Endothelial cell of umbilical vein (primary cell): Measurements from ENCODE around the gene TMEM109.

Source experiments
- EZH2 ChIP-seq: IDR thresholded peaks from 2 replicates; pipeline ENCODE4 v1.6.1; 2012; ENCODE audit warnings: borderline replicate concordance, low read depth, mild to moderate bottlenecking, moderate library complexity, low read length, inconsistent platforms; ENCODE audit not compliant: severe bottlenecking
- FOS ChIP-seq: IDR thresholded peaks from 2 replicates; pipeline ENCODE4 v1.6.1; 2011; ENCODE audit warnings: mild to moderate bottlenecking, low read length, moderate library complexity, borderline replicate concordance; ENCODE audit not compliant: insufficient read depth
- GATA2 ChIP-seq: IDR thresholded peaks from 2 replicates; pipeline ENCODE4 v1.7.0; 2011; ENCODE audit warnings: low read depth, mild to moderate bottlenecking, moderate library complexity, mixed read lengths, low read length; ENCODE audit not compliant: insufficient read length, insufficient read depth
- POLR2A ChIP-seq: IDR thresholded peaks from 2 replicates; pipeline ENCODE4 v1.6.1; 2012; ENCODE audit warnings: low read depth, mild to moderate bottlenecking, control low read depth, low read length
- POLR2AphosphoS5 ChIP-seq: IDR thresholded peaks from 2 replicates; pipeline ENCODE4 v1.6.1; 2012; ENCODE audit warnings: low read depth, mild to moderate bottlenecking, control low read depth, low read length, moderate library complexity; ENCODE audit not compliant: insufficient read depth
- TF ChIP-seq, protein P1 (sequence below), 2 donors: IDR thresholded peaks; 1 replicate in 1 of 2; 2 replicates in 1 of 2; pipeline ENCODE4 v1.5.1; 2011; ENCODE audit warnings: low read length in 2 of 2, mild to moderate bottlenecking in 2 of 2, moderate library complexity in 2 of 2, control low read depth in 1 of 2, inconsistent platforms in 1 of 2, low read depth in 1 of 2; ENCODE audit not compliant: insufficient read depth in 1 of 2; ENCODE audit errors: extremely low read depth in 1 of 2

DNA sequence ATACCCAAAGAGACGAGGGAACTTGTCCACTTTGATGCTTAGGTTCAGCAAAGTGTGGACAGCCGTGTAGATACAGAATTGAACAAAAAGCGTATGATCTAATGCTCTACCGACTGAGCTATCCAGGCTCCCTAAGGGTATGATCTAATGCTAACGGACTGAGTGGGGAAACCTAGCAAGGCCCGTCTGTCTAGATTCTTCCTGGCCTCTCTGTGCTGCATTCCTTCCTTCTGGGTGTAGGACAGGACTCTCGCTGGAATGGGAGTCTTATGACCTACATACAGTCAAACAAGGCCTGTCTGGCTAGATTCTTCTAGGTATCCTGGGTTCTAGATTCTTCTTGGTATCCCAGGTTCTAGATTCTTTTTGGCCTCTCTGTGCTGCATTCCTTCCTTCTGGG, 46.4 kb downstream of the TMEM109 start:
- TF ChIP-seq POLR2A (no peak), EZH2 (no peak), POLR2AphosphoS5 (no peak), FOS (no peak), GATA2 (no peak)
- TF ChIP-seq, protein P1, sequence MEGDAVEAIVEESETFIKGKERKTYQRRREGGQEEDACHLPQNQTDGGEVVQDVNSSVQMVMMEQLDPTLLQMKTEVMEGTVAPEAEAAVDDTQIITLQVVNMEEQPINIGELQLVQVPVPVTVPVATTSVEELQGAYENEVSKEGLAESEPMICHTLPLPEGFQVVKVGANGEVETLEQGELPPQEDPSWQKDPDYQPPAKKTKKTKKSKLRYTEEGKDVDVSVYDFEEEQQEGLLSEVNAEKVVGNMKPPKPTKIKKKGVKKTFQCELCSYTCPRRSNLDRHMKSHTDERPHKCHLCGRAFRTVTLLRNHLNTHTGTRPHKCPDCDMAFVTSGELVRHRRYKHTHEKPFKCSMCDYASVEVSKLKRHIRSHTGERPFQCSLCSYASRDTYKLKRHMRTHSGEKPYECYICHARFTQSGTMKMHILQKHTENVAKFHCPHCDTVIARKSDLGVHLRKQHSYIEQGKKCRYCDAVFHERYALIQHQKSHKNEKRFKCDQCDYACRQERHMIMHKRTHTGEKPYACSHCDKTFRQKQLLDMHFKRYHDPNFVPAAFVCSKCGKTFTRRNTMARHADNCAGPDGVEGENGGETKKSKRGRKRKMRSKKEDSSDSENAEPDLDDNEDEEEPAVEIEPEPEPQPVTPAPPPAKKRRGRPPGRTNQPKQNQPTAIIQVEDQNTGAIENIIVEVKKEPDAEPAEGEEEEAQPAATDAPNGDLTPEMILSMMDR (IDR thresholded peaks at IDR 0.05; ENCODE audit: extremely low read depth in 1 of 2, insufficient read depth in 1 of 2, low read depth in 1 of 2, low read length in 2 of 2), result no peak
